Neural cell (in vitro differentiated cells): ENCODE measurements around the gene USP40. TPM values are rescaled to one million over a fixed set of nuclear protein-coding genes. Genes with fewer than 3 reads are reported as not detected.

Experiments used
- H2AFZ ChIP-seq: fragments of 200-600, 300-800 bp; sonication (generic), shearing (Covaris generic); 2 replicates; pipeline ENCODE4 v1.6.0; 2014; ENCODE audit warnings: low read depth, mild to moderate bottlenecking, antibody characterized with exemption, low read length, moderate library complexity
- H3F3A ChIP-seq: fragments of 200-600 bp; shearing (Covaris generic); 2 replicates; pipeline ENCODE4 v1.6.1; 2016; ENCODE audit warnings: mild to moderate bottlenecking, moderate library complexity, mixed read lengths, antibody characterized with exemption, low read length; ENCODE audit not compliant: insufficient read depth, poor library complexity, severe bottlenecking
- H3K27ac ChIP-seq: fragments of 200-600, 300-800 bp; sonication (generic), shearing (Covaris generic); 2 replicates; pipeline ENCODE4 v1.5.1; 2014; ENCODE audit warnings: mild to moderate bottlenecking, low read length, moderate library complexity
- H3K27me3 ChIP-seq: fragments of 300-800, 200-600 bp; sonication (generic), shearing (Covaris generic); 2 replicates; pipeline ENCODE4 v1.6.0; 2014; ENCODE audit warnings: mild to moderate bottlenecking, low read depth, low read length, moderate library complexity; ENCODE audit not compliant: insufficient read depth
- H3K36me3 ChIP-seq: fragments of 300-800, 200-600 bp; sonication (generic), shearing (Covaris generic); 2 replicates; pipeline ENCODE4 v1.5.1; 2014; ENCODE audit warnings: mild to moderate bottlenecking, antibody characterized with exemption, low read length, moderate library complexity; ENCODE audit not compliant: insufficient read depth
- H3K4me2 ChIP-seq: fragments of 300-800, 200-600 bp; sonication (generic), shearing (Covaris generic); 2 replicates; pipeline ENCODE4 v1.6.0; 2014; ENCODE audit warnings: mild to moderate bottlenecking, low read length
- H3K4me3 ChIP-seq: fragments of 300-800, 200-600 bp; sonication (generic), shearing (Covaris generic); 2 replicates; pipeline ENCODE4 v1.5.1; 2014; ENCODE audit warnings: mild to moderate bottlenecking, low read length, moderate library complexity
- H3K79me2 ChIP-seq: fragments of 200-600 bp; shearing (Covaris generic); replicated peaks from 2 replicates; pipeline ENCODE4 v1.6.0; 2014; ENCODE audit warnings: mild to moderate bottlenecking, low read length, moderate library complexity; ENCODE audit not compliant: insufficient read depth
- H3K9ac ChIP-seq: fragments of 300-800, 200-600 bp; sonication (generic), shearing (Covaris generic); 2 replicates; pipeline ENCODE4 v1.6.1; 2016; ENCODE audit warnings: mild to moderate bottlenecking, low read length, mixed read lengths
- H3K9me2 ChIP-seq: fragments of 200-600 bp; shearing (Covaris generic); 2 replicates; pipeline ENCODE4 v1.6.1; 2016; ENCODE audit warnings: mild to moderate bottlenecking, low read length, mixed read lengths; ENCODE audit not compliant: insufficient read depth
- H3K9me3 ChIP-seq: fragments of 200-600, 300-800 bp; sonication (generic), shearing (Covaris generic); 2 replicates; pipeline ENCODE4 v1.6.1; 2016; ENCODE audit warnings: mild to moderate bottlenecking, mixed run types, low read length, moderate library complexity, mixed read lengths
- H4K20me1 ChIP-seq: fragments of 200-600 bp; shearing (Covaris generic); 2 replicates; pipeline ENCODE4 v1.6.1; 2016; ENCODE audit warnings: mild to moderate bottlenecking, mixed run types; ENCODE audit not compliant: insufficient read depth
- EP300 ChIP-seq: fragments of 450-650 bp; conservative IDR thresholded peaks from 2 replicates; pipeline ENCODE4 v1.6.1; 2014; ENCODE audit warnings: antibody characterized with exemption, mild to moderate bottlenecking, moderate library complexity; ENCODE audit not compliant: poor library complexity, severe bottlenecking
- EZH2 ChIP-seq: fragments of 200-600, 300-800 bp; shearing (Covaris generic), sonication (generic); IDR thresholded peaks from 2 replicates; pipeline ENCODE4 v1.6.1; 2014; ENCODE audit warnings: antibody characterized with exemption, low read length, borderline replicate concordance, mild to moderate bottlenecking; ENCODE audit not compliant: insufficient read depth, poor library complexity, severe bottlenecking
- MXI1 ChIP-seq: fragments of 450-650 bp; conservative IDR thresholded peaks from 2 replicates; pipeline ENCODE4 v1.6.1; 2014; ENCODE audit warnings: antibody characterized with exemption, mild to moderate bottlenecking; ENCODE audit not compliant: poor library complexity, severe bottlenecking
- POLR2AphosphoS5 ChIP-seq: IDR thresholded peaks from 2 replicates; pipeline ENCODE4 v1.6.1; 2012
- RAD21 ChIP-seq: fragments of 450-650 bp; conservative IDR thresholded peaks from 2 replicates; pipeline ENCODE4 v1.6.1; 2014; ENCODE audit warnings: antibody characterized with exemption, mild to moderate bottlenecking, moderate library complexity
- SMC3 ChIP-seq: fragments of 450-650 bp; conservative IDR thresholded peaks from 2 replicates; pipeline ENCODE4 v1.6.1; 2014; ENCODE audit warnings: antibody characterized with exemption, mild to moderate bottlenecking, moderate library complexity; ENCODE audit not compliant: poor library complexity
- TAF1 ChIP-seq: IDR thresholded peaks from 2 replicates; pipeline ENCODE4 v1.6.1; 2012; ENCODE audit warnings: low read depth
- polyA plus RNA-seq: library from polyadenylated mRNA; depleted of rRNA; stranded (reverse); fragments of >200 nt; gene quantifications from 2 replicates; pipeline ENCODE4 v1.2.3, GENCODE V29; 2014
- TF ChIP-seq, protein P1 (sequence below): fragments of 450-650 bp; IDR thresholded peaks from 2 replicates; pipeline ENCODE4 v1.5.1; 2014; ENCODE audit warnings: antibody characterized with exemption, mild to moderate bottlenecking, moderate library complexity; ENCODE audit not compliant: poor library complexity, severe bottlenecking
- TF ChIP-seq, protein P2 (sequence below): IDR thresholded peaks from 2 replicates; pipeline ENCODE4 v1.6.1; 2012; ENCODE audit warnings: borderline replicate concordance

Gene USP40
- polyA plus RNA-seq, 1 donor from 2014 or later: 33.3 TPM

- no peak overlapping the region for H3K27ac ChIP-seq
Observed at GRCh38 chr2:233463586-233463985, 103.0 kb downstream of the USP40 start.

DNA sequence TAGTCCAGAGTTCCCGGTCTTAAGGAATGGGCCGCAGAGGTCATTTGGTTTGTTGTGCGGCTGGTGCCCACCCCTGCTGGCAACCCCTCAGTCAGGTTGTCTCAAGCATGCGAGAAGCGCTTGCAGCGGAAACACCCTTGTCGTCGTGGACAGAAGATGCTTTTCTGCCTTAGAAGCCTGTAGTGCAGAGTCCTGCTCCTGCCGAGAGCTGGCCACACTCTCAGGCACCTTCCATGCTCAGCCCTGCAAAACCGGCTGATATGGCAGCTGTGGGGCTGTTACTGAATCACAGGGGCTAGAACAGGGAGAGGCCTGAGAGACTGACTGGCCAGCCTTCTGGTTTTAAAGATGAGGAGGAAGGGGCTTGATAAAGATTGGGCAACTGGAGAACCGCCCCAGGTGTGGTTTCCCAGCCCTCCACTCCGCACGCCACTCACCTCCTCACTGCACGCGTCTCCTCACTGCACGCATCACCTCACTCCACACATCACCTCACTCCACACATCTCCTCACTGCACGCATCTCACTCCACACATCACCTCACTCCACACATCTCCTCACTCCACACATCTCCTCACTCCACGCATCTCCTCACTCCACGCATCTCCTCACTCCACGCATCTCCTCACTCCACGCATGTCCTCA, 103.6 kb downstream of the USP40 start:
- Histone ChIP-seq H3K79me2 (no peaks in the 10 kb centered on the region), H3K4me2 (no peak overlapping the region), H3F3A (no peaks in the 10 kb centered on the region), H3K9ac (no peak overlapping the region), H2AFZ (no peak overlapping the region), H3K9me2 (no peaks in the 10 kb centered on the region), H3K27ac (no peak overlapping the region), H3K9me3 (no peaks in the 10 kb centered on the region), H3K36me3 (peaks cover 4% of the 10 kb centered on the region), H4K20me1 (no peaks in the 10 kb centered on the region), H3K27me3 (no peaks in the 10 kb centered on the region), H3K4me3 (no peak overlapping the region)
- no peak for TF ChIP-seq POLR2AphosphoS5
- TF ChIP-seq, protein P1, sequence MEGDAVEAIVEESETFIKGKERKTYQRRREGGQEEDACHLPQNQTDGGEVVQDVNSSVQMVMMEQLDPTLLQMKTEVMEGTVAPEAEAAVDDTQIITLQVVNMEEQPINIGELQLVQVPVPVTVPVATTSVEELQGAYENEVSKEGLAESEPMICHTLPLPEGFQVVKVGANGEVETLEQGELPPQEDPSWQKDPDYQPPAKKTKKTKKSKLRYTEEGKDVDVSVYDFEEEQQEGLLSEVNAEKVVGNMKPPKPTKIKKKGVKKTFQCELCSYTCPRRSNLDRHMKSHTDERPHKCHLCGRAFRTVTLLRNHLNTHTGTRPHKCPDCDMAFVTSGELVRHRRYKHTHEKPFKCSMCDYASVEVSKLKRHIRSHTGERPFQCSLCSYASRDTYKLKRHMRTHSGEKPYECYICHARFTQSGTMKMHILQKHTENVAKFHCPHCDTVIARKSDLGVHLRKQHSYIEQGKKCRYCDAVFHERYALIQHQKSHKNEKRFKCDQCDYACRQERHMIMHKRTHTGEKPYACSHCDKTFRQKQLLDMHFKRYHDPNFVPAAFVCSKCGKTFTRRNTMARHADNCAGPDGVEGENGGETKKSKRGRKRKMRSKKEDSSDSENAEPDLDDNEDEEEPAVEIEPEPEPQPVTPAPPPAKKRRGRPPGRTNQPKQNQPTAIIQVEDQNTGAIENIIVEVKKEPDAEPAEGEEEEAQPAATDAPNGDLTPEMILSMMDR: no peak
- TF ChIP-seq MXI1: no peak
- no peak for TF ChIP-seq EZH2
- TF ChIP-seq EP300: no peak
- no peak for TF ChIP-seq TAF1
- TF ChIP-seq SMC3: no peak
- TF ChIP-seq, protein P2, sequence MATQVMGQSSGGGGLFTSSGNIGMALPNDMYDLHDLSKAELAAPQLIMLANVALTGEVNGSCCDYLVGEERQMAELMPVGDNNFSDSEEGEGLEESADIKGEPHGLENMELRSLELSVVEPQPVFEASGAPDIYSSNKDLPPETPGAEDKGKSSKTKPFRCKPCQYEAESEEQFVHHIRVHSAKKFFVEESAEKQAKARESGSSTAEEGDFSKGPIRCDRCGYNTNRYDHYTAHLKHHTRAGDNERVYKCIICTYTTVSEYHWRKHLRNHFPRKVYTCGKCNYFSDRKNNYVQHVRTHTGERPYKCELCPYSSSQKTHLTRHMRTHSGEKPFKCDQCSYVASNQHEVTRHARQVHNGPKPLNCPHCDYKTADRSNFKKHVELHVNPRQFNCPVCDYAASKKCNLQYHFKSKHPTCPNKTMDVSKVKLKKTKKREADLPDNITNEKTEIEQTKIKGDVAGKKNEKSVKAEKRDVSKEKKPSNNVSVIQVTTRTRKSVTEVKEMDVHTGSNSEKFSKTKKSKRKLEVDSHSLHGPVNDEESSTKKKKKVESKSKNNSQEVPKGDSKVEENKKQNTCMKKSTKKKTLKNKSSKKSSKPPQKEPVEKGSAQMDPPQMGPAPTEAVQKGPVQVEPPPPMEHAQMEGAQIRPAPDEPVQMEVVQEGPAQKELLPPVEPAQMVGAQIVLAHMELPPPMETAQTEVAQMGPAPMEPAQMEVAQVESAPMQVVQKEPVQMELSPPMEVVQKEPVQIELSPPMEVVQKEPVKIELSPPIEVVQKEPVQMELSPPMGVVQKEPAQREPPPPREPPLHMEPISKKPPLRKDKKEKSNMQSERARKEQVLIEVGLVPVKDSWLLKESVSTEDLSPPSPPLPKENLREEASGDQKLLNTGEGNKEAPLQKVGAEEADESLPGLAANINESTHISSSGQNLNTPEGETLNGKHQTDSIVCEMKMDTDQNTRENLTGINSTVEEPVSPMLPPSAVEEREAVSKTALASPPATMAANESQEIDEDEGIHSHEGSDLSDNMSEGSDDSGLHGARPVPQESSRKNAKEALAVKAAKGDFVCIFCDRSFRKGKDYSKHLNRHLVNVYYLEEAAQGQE: no peak
- no peak for TF ChIP-seq RAD21

More at GRCh38 chr2:233463586-233463985, 103.0 kb downstream of the USP40 start:
- Histone ChIP-seq H3K27me3 (no peaks in the 10 kb centered on the region), H4K20me1 (no peaks in the 10 kb centered on the region), H3K79me2 (no peaks in the 10 kb centered on the region), H3K9ac (no peak overlapping the region), H3F3A (no peaks in the 10 kb centered on the region), H3K9me2 (no peaks in the 10 kb centered on the region), H3K9me3 (no peaks in the 10 kb centered on the region), H2AFZ (no peak overlapping the region), H3K36me3 (peaks cover 4% of the 10 kb centered on the region), H3K4me3 (no peak overlapping the region), H3K4me2 (no peak overlapping the region)
- TF ChIP-seq, protein P2: no peak
- TF ChIP-seq TAF1 (no peak), RAD21 (no peak), MXI1 (no peak), EZH2 (no peak), POLR2AphosphoS5 (no peak), SMC3 (no peak), EP300 (no peak)
- TF ChIP-seq, protein P1: no peak
